Keratinocyte (primary cell): Measurements from ENCODE around the gene SDS.

Source experiments
- EZH2 ChIP-seq: IDR thresholded peaks from one replicate; pipeline ENCODE4 v1.6.1; 2012; ENCODE audit warnings: inconsistent platforms, mild to moderate bottlenecking, low read length, moderate library complexity
- TF ChIP-seq, protein P1 (sequence below), 3 experiments: IDR thresholded peaks in 1 of 3; conservative IDR thresholded peaks in 1 of 3; optimal IDR thresholded peaks in 1 of 3; 2 replicates in 2 of 3; 3 replicates in 1 of 3; pipeline versions ENCODE3 to v1.5.1; 2011; ENCODE audit warnings: low read length in 3 of 3, mild to moderate bottlenecking in 3 of 3, moderate library complexity in 2 of 3, control low read depth in 1 of 3, inconsistent platforms in 1 of 3; ENCODE audit not compliant: insufficient read depth in 2 of 3; ENCODE audit errors: extremely low read depth in 1 of 3

DNA sequence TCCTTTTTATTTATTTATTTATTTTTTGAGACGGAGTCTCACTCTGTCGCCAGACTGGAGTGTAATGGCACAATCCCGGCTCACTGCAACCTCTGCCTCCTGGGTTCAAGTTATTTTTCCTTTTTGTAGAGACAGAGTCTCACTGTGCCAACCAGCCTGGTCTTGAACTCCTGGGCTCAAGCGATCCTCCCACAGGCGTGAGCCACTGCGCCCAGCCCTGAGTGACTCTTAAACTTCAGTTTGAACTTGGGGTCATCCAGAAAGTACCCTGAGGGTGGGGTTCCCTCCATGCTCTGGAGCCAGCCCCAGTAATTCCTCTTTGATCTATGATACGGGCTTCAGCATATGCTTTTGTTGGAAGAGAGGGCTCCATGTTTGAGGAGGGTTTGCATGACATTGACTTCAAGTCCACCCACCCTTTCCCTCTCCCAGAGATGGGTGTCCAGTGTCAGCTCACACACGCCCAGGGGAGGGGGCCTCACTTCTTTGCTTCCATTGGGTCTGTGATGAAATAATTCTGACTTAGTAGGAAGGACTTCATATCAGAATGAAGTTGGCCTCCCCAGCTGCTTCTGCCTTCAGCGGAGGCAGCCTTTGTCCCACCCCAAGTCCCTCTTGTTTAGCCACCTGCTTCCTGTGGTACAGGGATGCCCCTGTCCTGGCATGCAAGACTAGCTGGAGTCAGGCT, 11.9 kb downstream of the SDS start:
- no peak for TF ChIP-seq EZH2
- TF ChIP-seq, protein P1, sequence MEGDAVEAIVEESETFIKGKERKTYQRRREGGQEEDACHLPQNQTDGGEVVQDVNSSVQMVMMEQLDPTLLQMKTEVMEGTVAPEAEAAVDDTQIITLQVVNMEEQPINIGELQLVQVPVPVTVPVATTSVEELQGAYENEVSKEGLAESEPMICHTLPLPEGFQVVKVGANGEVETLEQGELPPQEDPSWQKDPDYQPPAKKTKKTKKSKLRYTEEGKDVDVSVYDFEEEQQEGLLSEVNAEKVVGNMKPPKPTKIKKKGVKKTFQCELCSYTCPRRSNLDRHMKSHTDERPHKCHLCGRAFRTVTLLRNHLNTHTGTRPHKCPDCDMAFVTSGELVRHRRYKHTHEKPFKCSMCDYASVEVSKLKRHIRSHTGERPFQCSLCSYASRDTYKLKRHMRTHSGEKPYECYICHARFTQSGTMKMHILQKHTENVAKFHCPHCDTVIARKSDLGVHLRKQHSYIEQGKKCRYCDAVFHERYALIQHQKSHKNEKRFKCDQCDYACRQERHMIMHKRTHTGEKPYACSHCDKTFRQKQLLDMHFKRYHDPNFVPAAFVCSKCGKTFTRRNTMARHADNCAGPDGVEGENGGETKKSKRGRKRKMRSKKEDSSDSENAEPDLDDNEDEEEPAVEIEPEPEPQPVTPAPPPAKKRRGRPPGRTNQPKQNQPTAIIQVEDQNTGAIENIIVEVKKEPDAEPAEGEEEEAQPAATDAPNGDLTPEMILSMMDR (optimal IDR thresholded peaks at IDR 0.05 in 1 of 3, IDR thresholded peaks at IDR 0.05 in 1 of 3, conservative IDR thresholded peaks at IDR 0.05 in 1 of 3; ENCODE audit: extremely low read depth in 1 of 3, insufficient read depth in 2 of 3, low read length in 3 of 3): no peak
